Measurements from ENCODE around the gene FARP1. TPM values are rescaled to one million over a fixed set of nuclear protein-coding genes. Genes with fewer than 3 reads are reported as not detected.
"Not testable (repeated sequence)": the region's sequence is repeated elsewhere in the genome, so short reads cannot be mapped to it uniquely, and the experiment has no call there.

Gene FARP1
- polyA plus RNA-seq, 4 donors: 0.89 to 23.4 (median 6.2) TPM

DNA sequence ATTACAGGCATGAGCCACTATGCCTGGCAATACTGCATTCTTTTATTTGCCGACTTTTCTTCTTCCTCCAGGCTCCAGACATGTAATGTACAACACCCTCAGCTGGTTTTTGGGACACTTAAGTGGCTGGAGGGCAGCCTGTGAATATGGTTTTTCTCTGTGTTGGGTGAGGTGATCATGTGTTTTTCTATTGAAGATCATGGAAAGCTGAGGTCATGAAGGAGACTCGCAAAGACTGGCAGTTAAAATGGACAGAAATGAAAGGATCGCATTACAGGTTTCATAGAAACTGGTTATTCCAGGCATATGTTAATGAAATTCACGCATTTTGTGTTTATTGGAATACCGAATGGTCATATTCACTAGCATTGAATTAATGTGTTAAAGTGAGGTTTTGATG, 119.4 kb downstream of the FARP1 start:
- Histone ChIP-seq H3K36me3 (ENCODE audit: control insufficient read depth in 3 of 3, insufficient read depth in 2 of 3, low read depth in 1 of 3, low read length in 3 of 3) (peaks cover 0 to 3% (median 0%) of the 10 kb centered on the region in 3 donors), H3K4me3 (ENCODE audit: low read depth in 1 of 3, low read length in 3 of 3) (no peak overlapping the region), H3K9me3 (ENCODE audit: control insufficient read depth in 2 of 2, insufficient read depth in 1 of 2, low read depth in 1 of 2, low read length in 1 of 2) (no peaks in the 10 kb centered on the region), H3K4me1 (ENCODE audit: control insufficient read depth in 3 of 3, insufficient read depth in 2 of 3, low read depth in 1 of 3, low read length in 2 of 3) (peaks cover 0 to 11% (median 2%) of the 10 kb centered on the region in 3 donors), H3K27ac (ENCODE audit: low read depth in 1 of 3, low read length in 2 of 3) (no peak overlapping the region), H3K27me3 (ENCODE audit: control insufficient read depth in 3 of 3, insufficient read depth in 3 of 3, low read length in 3 of 3) (no peaks in the 10 kb centered on the region)
- WGBS, 3 donors: 90 to 94% (median 92%) methylated on average over 5 of the region's 5 CpGs
- DNase-seq (no peak), FAIRE-seq (no peak)

DNA sequence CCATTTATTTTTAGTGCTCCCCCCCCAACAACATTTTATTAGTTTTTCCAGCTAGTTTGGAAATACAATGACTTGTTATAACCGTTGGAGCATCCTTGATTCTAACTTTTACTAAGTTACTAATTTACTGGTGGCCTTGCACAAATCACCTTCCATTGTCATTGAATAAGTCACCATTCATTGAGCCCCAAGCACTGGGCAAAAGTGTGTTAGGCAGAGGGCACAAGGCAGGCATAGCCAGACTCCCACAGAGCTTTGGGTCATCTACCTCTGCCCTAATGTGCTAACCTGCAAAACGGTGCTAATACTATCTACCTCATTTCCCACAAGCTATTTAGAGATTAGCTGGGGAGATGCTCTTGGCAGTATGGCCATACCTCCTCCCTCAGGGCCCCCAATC, 120.9 kb downstream of the FARP1 start:
- H3K36me3 ChIP-seq (ENCODE audit: control insufficient read depth in 3 of 3, insufficient read depth in 2 of 3, low read depth in 1 of 3, low read length in 3 of 3): peaks cover 0 to 3% (median 0%) of the 10 kb centered on the region in 3 donors
- no peak overlapping the region for H3K4me3 ChIP-seq (ENCODE audit: low read depth in 1 of 3, low read length in 3 of 3)
- DNase-seq (no peak), FAIRE-seq (no peak)
- H3K27me3 ChIP-seq (ENCODE audit: control insufficient read depth in 3 of 3, insufficient read depth in 3 of 3, low read length in 3 of 3): no peaks in the 10 kb centered on the region
- H3K9me3 ChIP-seq (ENCODE audit: control insufficient read depth in 2 of 2, insufficient read depth in 1 of 2, low read depth in 1 of 2, low read length in 1 of 2): no peaks in the 10 kb centered on the region
- H3K27ac ChIP-seq (ENCODE audit: low read depth in 1 of 3, low read length in 2 of 3): no peak overlapping the region
- WGBS, 3 donors: 56 to 79% (median 67%) methylated on average over 2 of the region's 2 CpGs
- H3K4me1 ChIP-seq (ENCODE audit: control insufficient read depth in 3 of 3, insufficient read depth in 2 of 3, low read depth in 1 of 3, low read length in 2 of 3): peaks cover 0 to 15% (median 2%) of the 10 kb centered on the region in 3 donors

DNA sequence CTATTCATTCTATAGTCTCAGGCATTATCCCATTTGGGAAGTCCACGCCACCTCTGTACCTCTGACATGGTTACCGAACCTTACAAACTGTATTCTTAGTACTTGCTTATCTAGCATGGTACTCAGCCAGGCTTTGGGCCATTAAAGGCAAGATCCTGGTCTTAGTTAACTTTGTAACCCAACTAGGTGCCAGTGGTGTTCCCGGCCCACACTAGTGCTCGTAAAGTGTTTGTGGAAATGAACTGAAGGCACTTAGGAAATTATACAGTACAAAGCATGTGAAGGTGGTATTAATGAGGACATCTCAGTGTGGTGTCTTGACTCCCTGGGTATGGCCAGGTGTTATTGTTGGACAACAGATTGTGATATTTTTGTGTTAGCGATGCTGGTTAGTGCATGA, 122.0 kb downstream of the FARP1 start:
- no peak overlapping the region for H3K4me3 ChIP-seq (ENCODE audit: low read depth in 1 of 3, low read length in 3 of 3)
- H3K9me3 ChIP-seq (ENCODE audit: control insufficient read depth in 2 of 2, insufficient read depth in 1 of 2, low read depth in 1 of 2, low read length in 1 of 2): no peaks in the 10 kb centered on the region
- H3K27me3 ChIP-seq (ENCODE audit: control insufficient read depth in 3 of 3, insufficient read depth in 3 of 3, low read length in 3 of 3): no peaks in the 10 kb centered on the region
- no peak for DNase-seq
- H3K27ac ChIP-seq (ENCODE audit: low read depth in 1 of 3, low read length in 2 of 3): no peak overlapping the region
- H3K4me1 ChIP-seq (ENCODE audit: control insufficient read depth in 3 of 3, insufficient read depth in 2 of 3, low read depth in 1 of 3, low read length in 2 of 3): peaks cover 0 to 15% (median 2%) of the 10 kb centered on the region in 3 donors
- peaks cover 0 to 3% (median 0%) of the 10 kb centered on the region in 3 donors for H3K36me3 ChIP-seq (ENCODE audit: control insufficient read depth in 3 of 3, insufficient read depth in 2 of 3, low read depth in 1 of 3, low read length in 3 of 3)
- 95 to 98% (median 97%) methylated on average over 5 of the region's 5 CpGs for WGBS, 3 donors
- no peak for FAIRE-seq

DNA sequence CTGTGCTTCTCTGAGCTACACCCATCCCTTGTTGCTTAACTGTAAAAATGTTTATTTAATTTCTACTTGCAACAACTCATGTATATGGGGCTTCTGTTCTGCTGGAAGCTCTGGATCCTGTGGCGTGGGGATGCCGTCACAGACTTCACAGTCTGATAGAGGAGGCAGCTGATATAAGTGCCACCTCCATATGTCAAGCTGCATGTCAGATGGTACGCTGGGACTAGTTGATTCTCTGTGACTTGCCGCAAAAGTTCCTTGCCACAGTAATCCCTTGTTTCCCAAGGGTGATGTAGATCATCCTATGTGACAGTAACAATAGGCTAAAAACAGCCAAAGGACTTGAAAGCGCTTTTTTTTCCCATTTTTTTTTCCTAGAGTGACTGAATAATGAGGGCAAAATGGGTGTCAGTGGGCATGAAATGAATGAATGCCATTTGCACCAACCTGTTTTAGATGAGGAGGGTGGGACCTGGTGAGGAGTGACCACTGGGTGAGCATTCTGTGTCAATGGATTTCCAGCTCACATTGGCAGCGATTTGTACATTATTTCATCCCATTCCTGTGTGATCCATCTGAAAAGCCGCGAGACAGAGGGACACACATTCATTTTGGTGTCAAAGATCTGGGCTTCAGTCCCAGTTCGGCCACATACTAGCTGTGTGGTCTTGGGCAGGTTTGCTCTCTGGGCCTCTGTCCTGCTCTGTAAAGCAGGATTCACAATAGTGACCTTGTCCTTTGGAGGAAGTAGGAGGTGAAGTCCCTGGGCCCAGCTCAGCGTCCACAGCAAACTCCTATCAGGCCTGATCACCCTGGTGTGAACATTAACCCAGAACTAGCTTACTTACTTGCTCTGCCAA, 123.0 kb downstream of the FARP1 start:
- WGBS, 3 donors: 56 to 76% (median 65%) methylated on average over 10 of the region's 10 CpGs
- DNase-seq (peak; percentile 9 to 70), FAIRE-seq (no peak)
- no peaks in the 10 kb centered on the region for H3K9me3 ChIP-seq (ENCODE audit: control insufficient read depth in 2 of 2, insufficient read depth in 1 of 2, low read depth in 1 of 2, low read length in 1 of 2)
- peaks cover 0 to 15% (median 2%) of the 10 kb centered on the region in 3 donors for H3K4me1 ChIP-seq (ENCODE audit: control insufficient read depth in 3 of 3, insufficient read depth in 2 of 3, low read depth in 1 of 3, low read length in 2 of 3)
- H3K27ac ChIP-seq (ENCODE audit: low read depth in 1 of 3, low read length in 2 of 3): peak overlapping the region in 2 of 3 donors; percentile 3 to 42
- H3K27me3 ChIP-seq (ENCODE audit: control insufficient read depth in 3 of 3, insufficient read depth in 3 of 3, low read length in 3 of 3): peaks cover 0 to 2% (median 0%) of the 10 kb centered on the region in 3 donors
- peaks cover 0 to 3% (median 0%) of the 10 kb centered on the region in 3 donors for H3K36me3 ChIP-seq (ENCODE audit: control insufficient read depth in 3 of 3, insufficient read depth in 2 of 3, low read depth in 1 of 3, low read length in 3 of 3)
- no peak overlapping the region for H3K4me3 ChIP-seq (ENCODE audit: low read depth in 1 of 3, low read length in 3 of 3)

DNA sequence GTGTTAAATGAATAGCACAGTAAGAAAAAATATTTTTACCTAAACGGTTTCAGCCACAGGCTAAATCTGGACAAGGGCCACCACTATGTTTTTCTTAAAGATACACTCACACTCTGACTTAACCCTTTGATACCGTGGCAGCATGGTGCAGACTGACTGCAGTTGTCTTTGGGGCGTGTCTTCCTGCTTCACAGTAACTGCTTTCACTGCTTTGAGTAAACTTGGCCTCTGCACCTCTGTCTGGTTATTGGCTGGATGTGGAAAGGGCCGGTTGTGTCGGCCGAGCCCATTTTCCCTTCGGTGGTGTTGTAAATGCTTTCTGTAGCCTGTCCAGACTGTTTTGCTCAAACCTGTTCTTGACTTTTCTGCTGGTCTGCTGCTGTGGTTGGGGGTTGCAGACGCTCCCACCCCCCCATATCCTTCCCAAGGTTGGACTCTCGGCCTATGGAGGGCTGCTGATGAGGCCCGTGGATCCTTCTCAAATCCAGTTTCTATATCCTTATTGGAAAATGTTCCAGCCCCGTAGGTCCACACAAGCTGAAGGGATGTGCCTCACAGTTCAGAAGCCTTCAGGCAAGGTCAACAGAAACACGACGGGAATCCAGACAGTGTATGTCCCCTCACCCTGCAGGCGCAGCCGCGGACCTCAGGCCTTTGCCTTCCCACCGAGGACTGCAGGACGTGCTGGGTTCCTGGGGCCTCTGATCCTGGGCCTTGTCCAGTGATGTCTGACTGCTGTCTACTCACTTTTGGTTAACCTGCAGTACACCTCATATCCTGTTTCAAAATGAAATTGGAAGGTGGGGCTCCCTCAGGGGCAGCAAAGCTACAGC, 124.4 kb downstream of the FARP1 start:
- DNase-seq: peak; percentile 61 to 82
- peaks cover 0 to 2% (median 0%) of the 10 kb centered on the region in 3 donors for H3K27me3 ChIP-seq (ENCODE audit: control insufficient read depth in 3 of 3, insufficient read depth in 3 of 3, low read length in 3 of 3)
- no peak overlapping the region for H3K4me3 ChIP-seq (ENCODE audit: low read depth in 1 of 3, low read length in 3 of 3)
- H3K36me3 ChIP-seq (ENCODE audit: control insufficient read depth in 3 of 3, insufficient read depth in 2 of 3, low read depth in 1 of 3, low read length in 3 of 3): no peaks in the 10 kb centered on the region
- peaks cover 0 to 15% (median 2%) of the 10 kb centered on the region in 3 donors for H3K4me1 ChIP-seq (ENCODE audit: control insufficient read depth in 3 of 3, insufficient read depth in 2 of 3, low read depth in 1 of 3, low read length in 2 of 3)
- H3K27ac ChIP-seq (ENCODE audit: low read depth in 1 of 3, low read length in 2 of 3): peak overlapping the region in 2 of 3 donors; percentile 26 to 51
- no peak for FAIRE-seq
- WGBS, 3 donors: 44 to 49% (median 44%) methylated on average over 18 of the region's 18 CpGs
- no peaks in the 10 kb centered on the region for H3K9me3 ChIP-seq (ENCODE audit: control insufficient read depth in 2 of 2, insufficient read depth in 1 of 2, low read depth in 1 of 2, low read length in 1 of 2)

DNA sequence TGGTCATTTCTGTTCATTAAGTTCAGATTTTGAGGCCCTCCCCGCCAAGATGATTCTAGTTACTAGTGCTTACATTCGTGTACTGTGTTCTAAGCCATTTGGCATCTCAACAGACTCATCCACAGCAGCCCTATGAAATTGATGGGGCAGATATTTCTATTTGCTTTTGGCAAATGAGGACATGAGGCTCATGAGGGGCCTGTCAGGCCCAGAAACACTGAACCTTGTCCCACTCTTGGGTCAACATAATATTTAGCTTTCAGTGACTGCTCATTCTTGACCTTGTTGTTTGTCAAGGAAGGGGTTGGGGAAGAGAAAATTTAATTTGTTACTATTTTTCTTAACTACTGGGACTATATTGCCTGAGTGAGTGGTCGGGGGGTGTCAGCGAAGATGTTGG, 126.5 kb downstream of the FARP1 start:
- peaks cover 0 to 21% (median 2%) of the 10 kb centered on the region in 3 donors for H3K4me1 ChIP-seq (ENCODE audit: control insufficient read depth in 3 of 3, insufficient read depth in 2 of 3, low read depth in 1 of 3, low read length in 2 of 3)
- H3K4me3 ChIP-seq (ENCODE audit: low read depth in 1 of 3, low read length in 3 of 3): no peak overlapping the region
- FAIRE-seq (no peak), DNase-seq (no peak)
- no peak overlapping the region for H3K27ac ChIP-seq (ENCODE audit: low read depth in 1 of 3, low read length in 2 of 3)
- peaks cover 0 to 2% (median 0%) of the 10 kb centered on the region in 3 donors for H3K27me3 ChIP-seq (ENCODE audit: control insufficient read depth in 3 of 3, insufficient read depth in 3 of 3, low read length in 3 of 3)
- 91 to 94% (median 91%) methylated on average over 4 of the region's 4 CpGs for WGBS, 3 donors
- no peaks in the 10 kb centered on the region for H3K36me3 ChIP-seq (ENCODE audit: control insufficient read depth in 3 of 3, insufficient read depth in 2 of 3, low read depth in 1 of 3, low read length in 3 of 3)
- H3K9me3 ChIP-seq (ENCODE audit: control insufficient read depth in 2 of 2, insufficient read depth in 1 of 2, low read depth in 1 of 2, low read length in 1 of 2): no peaks in the 10 kb centered on the region

DNA sequence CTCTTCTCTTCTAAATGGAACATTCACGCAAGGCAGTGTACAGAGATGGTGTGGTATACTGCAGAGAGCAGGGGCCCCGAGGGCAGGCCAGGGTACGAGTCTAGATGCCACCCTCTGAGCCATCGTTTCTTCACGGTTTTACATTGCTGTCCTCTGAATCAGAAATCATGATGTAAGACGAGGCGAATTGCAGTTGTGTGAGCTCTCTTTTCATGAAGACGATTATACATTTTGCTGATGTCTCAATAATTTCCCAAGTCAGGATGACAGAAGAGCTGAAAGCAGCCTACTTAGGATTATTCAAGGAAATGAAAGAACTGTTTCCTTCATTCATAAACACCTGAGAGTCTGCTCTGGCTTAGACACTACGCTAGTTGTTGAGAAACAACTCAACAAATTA, 127.9 kb downstream of the FARP1 start:
- peaks cover 0 to 2% (median 0%) of the 10 kb centered on the region in 3 donors for H3K27me3 ChIP-seq (ENCODE audit: control insufficient read depth in 3 of 3, insufficient read depth in 3 of 3, low read length in 3 of 3)
- H3K27ac ChIP-seq (ENCODE audit: low read depth in 1 of 3, low read length in 2 of 3): no peak overlapping the region
- 89 to 92% (median 92%) methylated on average over 9 of the region's 9 CpGs for WGBS, 3 donors
- DNase-seq (no peak), FAIRE-seq (no peak)
- no peaks in the 10 kb centered on the region for H3K9me3 ChIP-seq (ENCODE audit: control insufficient read depth in 2 of 2, insufficient read depth in 1 of 2, low read depth in 1 of 2, low read length in 1 of 2)
- no peak overlapping the region for H3K4me3 ChIP-seq (ENCODE audit: low read depth in 1 of 3, low read length in 3 of 3)
- H3K4me1 ChIP-seq (ENCODE audit: control insufficient read depth in 3 of 3, insufficient read depth in 2 of 3, low read depth in 1 of 3, low read length in 2 of 3): peaks cover 0 to 19% (median 2%) of the 10 kb centered on the region in 3 donors
- no peaks in the 10 kb centered on the region for H3K36me3 ChIP-seq (ENCODE audit: control insufficient read depth in 3 of 3, insufficient read depth in 2 of 3, low read depth in 1 of 3, low read length in 3 of 3)

DNA sequence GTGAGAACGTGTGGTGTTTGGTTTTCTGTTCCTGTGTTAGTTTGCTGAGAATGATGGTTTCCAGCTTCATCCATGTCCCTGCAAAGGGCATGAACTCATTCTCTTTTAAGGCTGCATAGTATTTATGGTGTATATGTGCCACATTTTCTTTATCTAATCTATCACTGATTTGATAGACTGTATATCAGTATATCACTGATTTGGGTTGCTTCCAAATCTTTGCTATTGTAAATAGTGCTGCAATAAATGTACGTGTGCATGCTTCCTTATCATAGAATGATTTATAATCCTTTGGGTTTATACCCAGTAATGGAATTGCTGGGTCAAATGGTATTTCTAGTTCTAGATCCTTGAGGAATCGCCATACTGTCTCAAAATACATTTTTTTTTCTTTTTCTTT, 128.8 kb downstream of the FARP1 start:
- DNase-seq: peak in 1 of 2 donors; percentile 36
- H3K27me3 ChIP-seq (ENCODE audit: control insufficient read depth in 3 of 3, insufficient read depth in 3 of 3, low read length in 3 of 3); H3K27ac ChIP-seq (ENCODE audit: low read depth in 1 of 3, low read length in 2 of 3); H3K4me3 ChIP-seq (ENCODE audit: low read depth in 1 of 3, low read length in 3 of 3); H3K36me3 ChIP-seq (ENCODE audit: control insufficient read depth in 3 of 3, insufficient read depth in 2 of 3, low read depth in 1 of 3, low read length in 3 of 3); H3K9me3 ChIP-seq (ENCODE audit: control insufficient read depth in 2 of 2, insufficient read depth in 1 of 2, low read depth in 1 of 2, low read length in 1 of 2); FAIRE-seq: not testable (repeated sequence)
- H3K4me1 ChIP-seq (ENCODE audit: control insufficient read depth in 3 of 3, insufficient read depth in 2 of 3, low read depth in 1 of 3, low read length in 2 of 3): peaks cover 0 to 14% (median 2%) of the 10 kb centered on the region in 3 donors
- WGBS, 3 donors: 21 to 51% (median 24%) methylated on average over 3 of the region's 3 CpGs
